Liver (tissue), 3 donors: ENCODE data around the gene DYRK1B.
"Not testable (repeated sequence)": the region's sequence is repeated elsewhere in the genome, so short reads cannot be mapped to it uniquely, and the experiment has no call there.

ENCODE experiments used
- EGR1 ChIP-seq, 2 donors: IDR thresholded peaks; 2 replicates each; pipeline ENCODE4 v1.6.1; 2016 to 2018; ENCODE audit warnings: antibody characterized with exemption in 2 of 2, low read depth in 2 of 2
- GABPA ChIP-seq, 2 donors: IDR thresholded peaks in 1 of 2; conservative IDR thresholded peaks in 1 of 2; 2 replicates each; pipeline ENCODE4 v1.6.1; 2016; ENCODE audit warnings: antibody characterized with exemption in 2 of 2, mild to moderate bottlenecking in 1 of 2, moderate library complexity in 1 of 2
- HNF4A ChIP-seq, 2 donors: conservative IDR thresholded peaks; 2 replicates each; pipeline ENCODE4 v1.6.1; 2016; ENCODE audit warnings: antibody characterized with exemption in 2 of 2, mild to moderate bottlenecking in 2 of 2
- JUND ChIP-seq, 2 donors: IDR thresholded peaks; 2 replicates each; pipeline ENCODE4 v1.6.1; 2016; ENCODE audit warnings: antibody characterized with exemption in 2 of 2
- TAF1 ChIP-seq: conservative IDR thresholded peaks from 2 replicates; pipeline ENCODE4 v1.6.1; 2016; ENCODE audit warnings: antibody characterized with exemption, mild to moderate bottlenecking
- YY1 ChIP-seq: IDR thresholded peaks from 2 replicates; pipeline ENCODE4 v1.6.1; 2016; ENCODE audit warnings: antibody characterized with exemption, mild to moderate bottlenecking
- ZBTB33 ChIP-seq: IDR thresholded peaks from 2 replicates; pipeline ENCODE4 v1.6.1; 2016; ENCODE audit warnings: antibody characterized with exemption
- TF ChIP-seq, protein P1 (sequence below): fragments of 150-350 bp; IDR thresholded peaks from 2 replicates; pipeline ENCODE4 v1.5.1; 2017; ENCODE audit warnings: improper control_type of control experiment, low read depth, low read length; ENCODE audit not compliant: missing input control
- TF ChIP-seq, protein P2 (sequence below): IDR thresholded peaks from 2 replicates; pipeline ENCODE4 v1.6.1; 2016; ENCODE audit warnings: antibody characterized with exemption
- TF ChIP-seq, protein P3 (sequence below): IDR thresholded peaks from 2 replicates; pipeline ENCODE4 v1.6.1; 2016; ENCODE audit warnings: antibody characterized with exemption, mild to moderate bottlenecking
- donor health status: healthy.
- donor health status: healthy.

GRCh38 chr19:39875401-39875864 lies 41.5 kb upstream of the DYRK1B start:
- TF ChIP-seq, protein P1, sequence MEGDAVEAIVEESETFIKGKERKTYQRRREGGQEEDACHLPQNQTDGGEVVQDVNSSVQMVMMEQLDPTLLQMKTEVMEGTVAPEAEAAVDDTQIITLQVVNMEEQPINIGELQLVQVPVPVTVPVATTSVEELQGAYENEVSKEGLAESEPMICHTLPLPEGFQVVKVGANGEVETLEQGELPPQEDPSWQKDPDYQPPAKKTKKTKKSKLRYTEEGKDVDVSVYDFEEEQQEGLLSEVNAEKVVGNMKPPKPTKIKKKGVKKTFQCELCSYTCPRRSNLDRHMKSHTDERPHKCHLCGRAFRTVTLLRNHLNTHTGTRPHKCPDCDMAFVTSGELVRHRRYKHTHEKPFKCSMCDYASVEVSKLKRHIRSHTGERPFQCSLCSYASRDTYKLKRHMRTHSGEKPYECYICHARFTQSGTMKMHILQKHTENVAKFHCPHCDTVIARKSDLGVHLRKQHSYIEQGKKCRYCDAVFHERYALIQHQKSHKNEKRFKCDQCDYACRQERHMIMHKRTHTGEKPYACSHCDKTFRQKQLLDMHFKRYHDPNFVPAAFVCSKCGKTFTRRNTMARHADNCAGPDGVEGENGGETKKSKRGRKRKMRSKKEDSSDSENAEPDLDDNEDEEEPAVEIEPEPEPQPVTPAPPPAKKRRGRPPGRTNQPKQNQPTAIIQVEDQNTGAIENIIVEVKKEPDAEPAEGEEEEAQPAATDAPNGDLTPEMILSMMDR = not testable (repeated sequence)
- TF ChIP-seq GABPA (IDR thresholded peaks at IDR 0.05 in 1 of 2, conservative IDR thresholded peaks at IDR 0.05 in 1 of 2); JUND (IDR thresholded peaks at IDR 0.05); EGR1 (IDR thresholded peaks at IDR 0.05; ENCODE audit: low read depth in 2 of 2); ZBTB33; HNF4A (conservative IDR thresholded peaks at IDR 0.05); TAF1; YY1: not testable (repeated sequence)
- TF ChIP-seq, protein P2, sequence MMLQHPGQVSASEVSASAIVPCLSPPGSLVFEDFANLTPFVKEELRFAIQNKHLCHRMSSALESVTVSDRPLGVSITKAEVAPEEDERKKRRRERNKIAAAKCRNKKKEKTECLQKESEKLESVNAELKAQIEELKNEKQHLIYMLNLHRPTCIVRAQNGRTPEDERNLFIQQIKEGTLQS = not testable (repeated sequence)
- TF ChIP-seq, protein P3, sequence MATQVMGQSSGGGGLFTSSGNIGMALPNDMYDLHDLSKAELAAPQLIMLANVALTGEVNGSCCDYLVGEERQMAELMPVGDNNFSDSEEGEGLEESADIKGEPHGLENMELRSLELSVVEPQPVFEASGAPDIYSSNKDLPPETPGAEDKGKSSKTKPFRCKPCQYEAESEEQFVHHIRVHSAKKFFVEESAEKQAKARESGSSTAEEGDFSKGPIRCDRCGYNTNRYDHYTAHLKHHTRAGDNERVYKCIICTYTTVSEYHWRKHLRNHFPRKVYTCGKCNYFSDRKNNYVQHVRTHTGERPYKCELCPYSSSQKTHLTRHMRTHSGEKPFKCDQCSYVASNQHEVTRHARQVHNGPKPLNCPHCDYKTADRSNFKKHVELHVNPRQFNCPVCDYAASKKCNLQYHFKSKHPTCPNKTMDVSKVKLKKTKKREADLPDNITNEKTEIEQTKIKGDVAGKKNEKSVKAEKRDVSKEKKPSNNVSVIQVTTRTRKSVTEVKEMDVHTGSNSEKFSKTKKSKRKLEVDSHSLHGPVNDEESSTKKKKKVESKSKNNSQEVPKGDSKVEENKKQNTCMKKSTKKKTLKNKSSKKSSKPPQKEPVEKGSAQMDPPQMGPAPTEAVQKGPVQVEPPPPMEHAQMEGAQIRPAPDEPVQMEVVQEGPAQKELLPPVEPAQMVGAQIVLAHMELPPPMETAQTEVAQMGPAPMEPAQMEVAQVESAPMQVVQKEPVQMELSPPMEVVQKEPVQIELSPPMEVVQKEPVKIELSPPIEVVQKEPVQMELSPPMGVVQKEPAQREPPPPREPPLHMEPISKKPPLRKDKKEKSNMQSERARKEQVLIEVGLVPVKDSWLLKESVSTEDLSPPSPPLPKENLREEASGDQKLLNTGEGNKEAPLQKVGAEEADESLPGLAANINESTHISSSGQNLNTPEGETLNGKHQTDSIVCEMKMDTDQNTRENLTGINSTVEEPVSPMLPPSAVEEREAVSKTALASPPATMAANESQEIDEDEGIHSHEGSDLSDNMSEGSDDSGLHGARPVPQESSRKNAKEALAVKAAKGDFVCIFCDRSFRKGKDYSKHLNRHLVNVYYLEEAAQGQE = not testable (repeated sequence)
